Measurements from ENCODE around the gene TCF4.

DNA sequence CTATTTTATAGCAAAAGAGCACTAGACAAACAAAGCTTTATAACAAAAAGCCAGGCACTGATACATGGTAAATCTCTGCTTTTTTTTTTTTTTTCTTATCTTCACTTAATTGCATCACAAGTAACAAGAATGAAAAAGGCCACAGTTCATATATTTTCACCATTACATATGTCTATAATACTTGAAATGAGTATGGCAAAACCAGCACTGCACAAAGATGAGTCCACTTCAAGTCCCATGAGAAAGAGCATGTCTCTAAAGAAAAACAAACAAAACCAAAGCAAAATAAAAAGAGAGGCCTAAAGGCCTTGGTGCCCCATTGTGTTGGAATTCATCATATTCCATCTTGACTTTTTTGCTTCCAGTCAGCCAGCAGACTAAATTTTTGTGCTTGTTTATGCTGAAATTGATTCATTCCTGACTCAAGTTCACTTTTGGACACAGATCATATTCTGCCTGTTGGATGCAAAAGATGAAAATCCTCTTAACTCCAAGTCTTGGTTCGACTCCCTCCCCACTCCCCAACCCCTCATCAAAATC is 363.8 kb downstream of the TCF4 start:
- TF ChIP-seq, protein P1, sequence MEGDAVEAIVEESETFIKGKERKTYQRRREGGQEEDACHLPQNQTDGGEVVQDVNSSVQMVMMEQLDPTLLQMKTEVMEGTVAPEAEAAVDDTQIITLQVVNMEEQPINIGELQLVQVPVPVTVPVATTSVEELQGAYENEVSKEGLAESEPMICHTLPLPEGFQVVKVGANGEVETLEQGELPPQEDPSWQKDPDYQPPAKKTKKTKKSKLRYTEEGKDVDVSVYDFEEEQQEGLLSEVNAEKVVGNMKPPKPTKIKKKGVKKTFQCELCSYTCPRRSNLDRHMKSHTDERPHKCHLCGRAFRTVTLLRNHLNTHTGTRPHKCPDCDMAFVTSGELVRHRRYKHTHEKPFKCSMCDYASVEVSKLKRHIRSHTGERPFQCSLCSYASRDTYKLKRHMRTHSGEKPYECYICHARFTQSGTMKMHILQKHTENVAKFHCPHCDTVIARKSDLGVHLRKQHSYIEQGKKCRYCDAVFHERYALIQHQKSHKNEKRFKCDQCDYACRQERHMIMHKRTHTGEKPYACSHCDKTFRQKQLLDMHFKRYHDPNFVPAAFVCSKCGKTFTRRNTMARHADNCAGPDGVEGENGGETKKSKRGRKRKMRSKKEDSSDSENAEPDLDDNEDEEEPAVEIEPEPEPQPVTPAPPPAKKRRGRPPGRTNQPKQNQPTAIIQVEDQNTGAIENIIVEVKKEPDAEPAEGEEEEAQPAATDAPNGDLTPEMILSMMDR (IDR thresholded peaks at IDR 0.05 in 2 of 3, conservative IDR thresholded peaks at IDR 0.05 in 1 of 3; ENCODE audit: borderline replicate concordance in 1 of 3, insufficient read depth in 1 of 3, low read depth in 2 of 3, low read length in 2 of 3), result no peak
- no peak for TF ChIP-seq ELF1 (IDR thresholded peaks at IDR 0.05; ENCODE audit: borderline replicate concordance, low read depth)
